Activated CD8-positive, alpha-beta memory T cell treated with anti-CD3 and anti-CD28 coated beads, Interleukin-2, amount 10 ng/mL, durations not matched to agents 7 days and 5 days (primary cell): ENCODE measurements around the gene CCDC92. TPM values are rescaled to one million over a fixed set of nuclear protein-coding genes. Genes with fewer than 3 reads are reported as not detected.
"Not testable (repeated sequence)": the region's sequence is repeated elsewhere in the genome, so short reads cannot be mapped to it uniquely, and the experiment has no call there.

Experiments used
- ATAC-seq: fragments of 150-1000 bp; cut with Tn5 transposase; one replicate; pipeline ENCODE4 v1.10.0; 2021; ENCODE audit warnings: moderate library complexity
- CTCF ChIA-PET: fragments of 350-600 bp; sonication (Branson Sonifier 250); formaldehyde crosslinking; loops from one replicate; lab custom pipeline; 2021; ENCODE audit warnings: antibody characterized with exemption; lab: Charles Lee
- DNase-seq: peaks from one replicate; pipeline ENCODE4 v3.0.0-alpha.2; 2020
- H3K27ac Mint-ChIP-seq: one replicate; pipeline ENCODE4 v1.8.0; 2021; ENCODE audit warnings: mild to moderate bottlenecking, mixed read lengths
- H3K27me3 Mint-ChIP-seq: one replicate; pipeline ENCODE4 v1.8.0; 2021; ENCODE audit warnings: mixed read lengths
- H3K36me3 Mint-ChIP-seq: one replicate; pipeline ENCODE4 v1.8.0; 2021; ENCODE audit warnings: mild to moderate bottlenecking, mixed read lengths
- H3K4me1 Mint-ChIP-seq: one replicate; pipeline ENCODE4 v1.8.0; 2021; ENCODE audit warnings: mixed read lengths
- H3K4me3 Mint-ChIP-seq: one replicate; pipeline ENCODE4 v1.8.0; 2021; ENCODE audit warnings: mild to moderate bottlenecking, moderate library complexity, mixed read lengths
- H3K9me3 Mint-ChIP-seq: one replicate; pipeline ENCODE4 v1.8.0; 2022; ENCODE audit warnings: low read depth, mixed read lengths
- total RNA-seq, 2 experiments: library from RNA; stranded (reverse); gene quantifications; one replicate each; pipeline ENCODE4 v1.2.3, GENCODE V29; 2021

The CCDC92 gene
- total RNA-seq, 2 experiments from 2014 or later = 16.4 to 19.8 TPM

- DNase-seq, CTCF ChIA-PET, H3K4me3 Mint-ChIP-seq, H3K27me3 Mint-ChIP-seq, H3K9me3 Mint-ChIP-seq, H3K27ac Mint-ChIP-seq, ATAC-seq, H3K4me1 Mint-ChIP-seq, H3K36me3 Mint-ChIP-seq: not testable (repeated sequence)
These were observed 60.8 kb downstream of the CCDC92 start for GRCh38 chr12:123911672-123912409.

- ATAC-seq = peak; percentile 41
- Mint-ChIP-seq H3K36me3 (no peaks in the 10 kb centered on the region), H3K4me1 (no peaks in the 10 kb centered on the region), H3K27ac (peak overlapping the region; percentile 35), H3K4me3 (no peak overlapping the region), H3K27me3 (no peaks in the 10 kb centered on the region), H3K9me3 (no peaks in the 10 kb centered on the region)
- CTCF ChIA-PET = interaction anchor here (0.7 to 1.2 kb wide), 3 partner anchors 10 to 28 kb away, joined by 3 read pairs; no protein-coding TSS in a partner anchor
- no peak for DNase-seq
These were observed 61.9 kb downstream of the CCDC92 start for GRCh38 chr12:123910761-123911193.

DNA sequence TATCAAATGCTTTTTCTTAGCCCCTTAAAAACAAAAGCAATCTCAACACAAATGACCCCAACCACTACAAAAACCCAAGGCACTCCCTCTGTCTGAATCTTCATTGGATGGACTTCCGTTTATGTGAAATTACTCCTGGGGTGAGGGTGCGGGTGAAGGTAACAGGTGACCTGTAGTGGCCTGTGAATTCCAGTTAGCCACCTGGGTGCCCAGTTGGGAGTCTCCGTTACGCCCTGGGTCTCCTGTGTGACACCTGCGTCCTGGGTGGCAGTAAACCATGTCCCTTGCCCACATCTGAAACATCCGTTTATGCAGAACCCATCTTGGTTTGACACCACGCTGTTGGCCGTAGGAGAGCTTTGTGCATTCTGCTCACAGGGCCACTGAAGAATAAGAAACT lies 62.6 kb downstream of the CCDC92 start:
- Mint-ChIP-seq H3K27me3 (no peaks in the 10 kb centered on the region), H3K4me1 (peaks cover 2% of the 10 kb centered on the region), H3K4me3 (no peak overlapping the region), H3K36me3 (no peaks in the 10 kb centered on the region), H3K9me3 (no peaks in the 10 kb centered on the region), H3K27ac (no peak overlapping the region)
- CTCF ChIA-PET = interaction anchor here (0.8 to 1.2 kb wide), 2 partner anchors 9 to 29 kb away, joined by 3 read pairs; no protein-coding TSS in a partner anchor
- DNase-seq (no peak), ATAC-seq (no peak)

DNA sequence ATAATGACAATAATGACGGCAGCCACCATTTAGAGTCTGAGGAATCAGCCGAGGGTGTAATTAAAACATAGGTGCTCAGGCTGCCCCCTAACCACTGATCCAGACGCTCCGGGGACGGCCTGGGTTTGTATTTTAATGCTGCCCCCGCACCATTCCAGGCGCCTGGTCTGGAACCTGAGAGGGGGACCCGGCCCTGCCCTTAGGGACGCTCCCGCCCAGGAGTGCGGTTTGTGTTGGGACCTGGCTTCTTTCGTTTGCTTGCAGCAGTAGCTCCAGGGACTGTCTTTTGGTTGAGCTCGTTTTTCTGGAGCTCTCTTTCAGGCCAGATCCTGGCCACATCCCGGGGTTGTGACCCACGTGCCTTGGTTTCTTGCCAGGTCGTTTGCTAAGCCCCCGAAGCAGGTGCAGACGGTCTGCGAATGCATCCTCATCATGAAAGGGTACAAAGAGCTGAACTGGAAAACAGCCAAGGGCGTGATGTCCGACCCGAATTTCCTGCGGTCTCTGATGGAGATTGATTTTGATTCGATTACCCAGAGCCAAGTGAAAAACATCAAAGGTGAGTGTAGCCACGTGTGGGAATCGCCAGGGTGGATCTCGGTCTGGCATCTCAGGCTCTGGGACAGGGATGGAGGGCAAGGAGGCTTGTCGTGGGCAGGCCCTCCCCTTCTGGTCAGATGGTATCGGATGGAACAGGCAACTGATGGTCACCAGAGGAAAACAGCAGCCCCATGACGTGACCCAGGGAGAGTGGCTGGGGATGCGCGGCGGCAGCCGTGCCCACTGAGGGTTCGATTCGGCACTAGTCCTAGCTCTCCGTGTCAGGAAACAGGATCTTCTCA lies 63.5 kb downstream of the CCDC92 start:
- no peak for DNase-seq
- Mint-ChIP-seq H3K36me3 (no peaks in the 10 kb centered on the region), H3K4me3 (no peak overlapping the region), H3K4me1 (peaks cover 2% of the 10 kb centered on the region), H3K9me3 (no peaks in the 10 kb centered on the region), H3K27me3 (no peaks in the 10 kb centered on the region), H3K27ac (no peak overlapping the region)
- ATAC-seq = no peak
- CTCF ChIA-PET = interaction anchor here (1.2 to 1.5 kb wide), 2 partner anchors 74 to 123 kb away, joined by 3 to 4 read pairs; no protein-coding TSS in a partner anchor

GRCh38 chr12:123907726-123908476 lies 64.7 kb downstream of the CCDC92 start:
- peaks cover 2% of the 10 kb centered on the region for H3K4me1 Mint-ChIP-seq
- ATAC-seq = no peak
- H3K27me3 Mint-ChIP-seq = no peaks in the 10 kb centered on the region
- no peak overlapping the region for H3K27ac Mint-ChIP-seq
- no peak for DNase-seq
- no peaks in the 10 kb centered on the region for H3K36me3 Mint-ChIP-seq
- no peak overlapping the region for H3K4me3 Mint-ChIP-seq
- H3K9me3 Mint-ChIP-seq = no peaks in the 10 kb centered on the region
- CTCF ChIA-PET = interaction anchor here (1.5 kb wide), 1 partner anchor 75 kb away, joined by 4 read pairs; no protein-coding TSS in a partner anchor

DNA sequence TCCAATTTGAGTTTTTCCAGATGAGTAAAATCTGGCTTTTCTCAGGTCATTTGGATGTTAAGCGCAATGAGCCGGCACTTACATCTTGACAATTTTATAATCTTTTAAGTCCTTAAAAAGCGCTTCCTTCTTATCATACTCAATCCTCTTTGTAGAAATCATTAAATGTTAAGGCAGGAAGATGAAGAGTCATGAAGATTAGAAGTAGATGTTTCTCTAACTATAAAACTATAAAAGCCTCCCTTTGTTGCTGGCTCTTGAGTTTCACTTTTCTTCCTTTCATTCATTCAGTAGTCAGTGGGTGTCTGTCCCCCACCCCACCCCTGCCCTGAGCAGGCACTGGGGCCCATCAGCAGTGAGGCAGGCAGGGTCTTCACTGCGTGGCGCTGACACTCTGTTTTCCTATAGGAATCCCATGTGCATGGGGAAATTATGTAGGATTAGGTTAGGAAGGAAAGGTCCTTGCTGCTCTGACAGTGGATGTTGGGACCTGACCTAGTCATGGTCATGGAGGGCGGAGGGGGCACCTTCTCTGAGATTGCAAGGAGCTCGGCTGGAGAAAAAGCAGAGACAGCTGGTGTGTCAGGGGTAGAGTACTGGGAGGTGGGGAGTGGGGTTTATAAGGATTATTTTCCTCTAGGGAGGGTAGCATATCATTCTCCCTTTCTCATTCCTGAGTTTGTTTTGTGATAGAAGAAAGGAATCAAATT lies 65.8 kb downstream of the CCDC92 start:
- Mint-ChIP-seq H3K4me3 (no peak overlapping the region), H3K36me3 (no peaks in the 10 kb centered on the region), H3K4me1 (peaks cover 2% of the 10 kb centered on the region), H3K27me3 (no peaks in the 10 kb centered on the region), H3K9me3 (no peaks in the 10 kb centered on the region), H3K27ac (no peak overlapping the region)
- DNase-seq (no peak), ATAC-seq (no peak)
- CTCF ChIA-PET = interaction anchor here (1.4 to 3.7 kb wide), 3 partner anchors 57 to 79 kb away, joined by 6 to 56 read pairs (median 10); no protein-coding TSS in a partner anchor

DNA sequence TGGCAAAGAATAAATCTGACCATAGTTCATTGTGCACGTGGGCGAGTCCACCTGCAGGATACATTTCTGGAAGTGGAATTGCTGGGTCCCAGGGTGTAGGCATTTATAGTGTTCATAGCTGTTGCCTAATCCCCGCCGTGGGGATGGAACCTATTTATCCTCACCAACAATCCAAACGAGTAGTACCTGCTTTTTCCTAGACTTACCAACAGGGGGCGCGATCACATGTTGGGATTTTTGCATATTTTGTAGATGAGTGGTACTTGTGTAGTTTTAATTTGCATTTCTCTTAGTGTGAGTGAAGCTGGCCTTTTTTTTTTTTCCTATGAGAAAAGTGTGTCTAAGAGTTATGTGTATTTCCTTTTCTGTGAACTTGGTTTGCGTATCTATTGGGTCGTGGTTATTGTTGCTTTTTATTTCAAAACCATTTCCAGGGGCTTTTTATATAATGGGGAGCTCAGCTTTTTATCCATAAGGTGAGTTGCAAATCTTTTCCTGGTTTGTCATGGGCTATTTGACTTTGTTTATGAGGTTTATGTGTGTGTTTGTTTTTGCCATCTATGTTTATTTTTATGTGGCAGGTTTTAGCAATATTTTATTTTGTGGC lies 67.2 kb downstream of the CCDC92 start:
- Mint-ChIP-seq H3K4me3 (no peak overlapping the region), H3K27ac (no peak overlapping the region), H3K27me3 (peaks cover 4% of the 10 kb centered on the region), H3K4me1 (peaks cover 7% of the 10 kb centered on the region), H3K36me3 (no peaks in the 10 kb centered on the region), H3K9me3 (no peaks in the 10 kb centered on the region)
- DNase-seq = peak; percentile 76
- CTCF ChIA-PET = interaction anchor here (0.7 to 3.7 kb wide), 26 partner anchors 9 to 130 kb away, joined by 3 to 56 read pairs (median 4); partner anchors contain the start of genes CCDC92 and ZNF664
- peak; percentile 38 for ATAC-seq

DNA sequence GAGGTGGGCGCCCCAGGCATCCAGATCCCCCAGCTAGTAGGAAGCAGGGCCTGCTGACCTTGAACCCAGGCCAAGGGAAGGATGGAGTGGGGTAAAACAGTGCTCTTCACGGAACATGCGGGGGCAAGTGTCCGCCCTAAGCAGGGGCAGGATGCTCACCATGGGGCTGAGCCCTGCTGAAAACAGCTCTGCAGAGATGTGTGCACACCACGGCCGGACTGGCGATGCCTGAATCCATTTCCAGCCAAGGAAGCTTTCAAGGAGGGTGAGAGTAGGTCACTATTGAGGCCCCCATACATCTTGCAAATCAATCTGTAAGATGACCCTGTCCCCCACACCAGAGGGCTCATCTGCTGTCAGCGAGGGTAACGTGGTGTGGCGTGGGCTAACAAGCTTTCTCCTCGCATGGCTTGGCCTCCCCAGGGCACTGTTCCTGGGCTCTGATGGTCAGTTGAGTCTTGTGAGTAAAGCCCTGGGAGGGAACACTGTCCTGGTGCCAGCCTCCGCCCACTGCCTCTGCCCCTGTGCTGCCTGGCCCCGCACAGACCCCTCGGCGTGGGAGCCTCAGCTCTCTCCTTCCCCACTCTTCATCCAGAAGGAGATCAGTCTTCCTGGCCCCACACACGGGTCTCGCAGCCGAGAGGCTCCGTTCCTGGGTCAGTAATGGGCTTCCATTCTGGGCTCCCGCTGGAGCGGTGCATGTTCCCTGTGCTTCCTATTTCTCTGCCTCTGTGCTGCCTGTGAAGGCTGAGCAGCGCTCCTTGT lies 69.1 kb downstream of the CCDC92 start:
- Mint-ChIP-seq H3K4me3 (no peak overlapping the region), H3K27ac (no peak overlapping the region), H3K36me3 (no peaks in the 10 kb centered on the region), H3K4me1 (peaks cover 7% of the 10 kb centered on the region), H3K27me3 (peaks cover 4% of the 10 kb centered on the region), H3K9me3 (no peaks in the 10 kb centered on the region)
- CTCF ChIA-PET = interaction anchor here (1.0 to 3.7 kb wide), 4 partner anchors 69 to 129 kb away, joined by 3 to 56 read pairs (median 17); partner anchors contain the start of genes CCDC92 and ZNF664
- no peak for ATAC-seq
- DNase-seq = no peak

GRCh38 chr12:123902821-123903220 lies 69.8 kb downstream of the CCDC92 start:
- DNase-seq (no peak), ATAC-seq (no peak)
- H3K27ac Mint-ChIP-seq = no peak overlapping the region
- CTCF ChIA-PET = interaction anchor here (1.3 to 3.7 kb wide), 3 partner anchors 75 to 130 kb away, joined by 3 to 56 read pairs (median 21); no protein-coding TSS in a partner anchor
- H3K27me3 Mint-ChIP-seq = peaks cover 4% of the 10 kb centered on the region
- no peaks in the 10 kb centered on the region for H3K9me3 Mint-ChIP-seq
- H3K4me3 Mint-ChIP-seq = no peak overlapping the region
- peaks cover 7% of the 10 kb centered on the region for H3K4me1 Mint-ChIP-seq
- no peaks in the 10 kb centered on the region for H3K36me3 Mint-ChIP-seq

- no peak overlapping the region for H3K4me3 Mint-ChIP-seq
- H3K36me3 Mint-ChIP-seq = no peaks in the 10 kb centered on the region
- no peak for DNase-seq
- CTCF ChIA-PET = interaction anchor here (0.7 to 1.3 kb wide), 2 partner anchors 9 to 84 kb away, joined by 3 read pairs; no protein-coding TSS in a partner anchor
- H3K27ac Mint-ChIP-seq = no peak overlapping the region
- ATAC-seq = peak; percentile 27
- no peaks in the 10 kb centered on the region for H3K9me3 Mint-ChIP-seq
- H3K27me3 Mint-ChIP-seq = peaks cover 8% of the 10 kb centered on the region
- H3K4me1 Mint-ChIP-seq = peaks cover 7% of the 10 kb centered on the region
These were observed 71.7 kb downstream of the CCDC92 start for GRCh38 chr12:123900871-123901376.

DNA sequence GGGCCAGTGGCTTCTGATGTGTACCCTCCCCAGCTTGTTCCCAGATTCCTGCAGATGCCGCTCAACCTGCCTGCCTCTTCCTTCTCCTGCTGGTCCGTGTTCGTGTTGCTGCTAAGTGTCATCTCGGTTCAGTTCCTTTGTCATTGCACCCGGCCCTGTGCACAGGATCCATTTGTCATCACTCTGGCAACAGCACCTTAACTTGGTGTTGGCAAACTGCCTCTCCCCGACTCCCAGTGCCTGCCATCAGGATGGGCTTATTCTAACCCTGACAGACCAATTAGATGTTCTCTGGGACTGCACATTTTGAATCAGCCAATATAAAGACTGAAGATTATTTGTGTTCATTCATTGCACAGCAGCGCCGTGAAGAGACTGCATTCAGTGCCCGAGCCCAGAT lies 73.3 kb downstream of the CCDC92 start:
- Mint-ChIP-seq H3K4me3 (no peak overlapping the region), H3K9me3 (no peaks in the 10 kb centered on the region), H3K27ac (no peak overlapping the region), H3K36me3 (no peaks in the 10 kb centered on the region), H3K27me3 (peaks cover 10% of the 10 kb centered on the region), H3K4me1 (peaks cover 5% of the 10 kb centered on the region)
- ATAC-seq = no peak
- no peak for DNase-seq
- CTCF ChIA-PET = no interaction called here
